ENCODE results near the gene USP33. TPM values are rescaled to one million over a fixed set of nuclear protein-coding genes. Genes with fewer than 3 reads are reported as not detected.
A peak's percentile ranks its signal among the peaks of the same experiment; 100 is the strongest.
"Not testable (repeated sequence)": the region's sequence is repeated elsewhere in the genome, so short reads cannot be mapped to it uniquely, and the experiment has no call there.

The USP33 gene
- polyA plus RNA-seq, 3 donors: 33.5 to 43.8 (median 34.9) TPM

- intact Hi-C loops (cut with micrococcal nuclease): loop anchor here in 1 of 2 donors (10.0 kb wide), 1 partner anchor 71 kb away; the partner anchor contains the start of gene ZZZ3
- H3K27ac Mint-ChIP-seq: peak overlapping the region in 5 of 7 donors; percentile 9 to 83 (median 49)
- H3K9me3 Mint-ChIP-seq: peaks cover 0 to 2% (median 0%) of the 10 kb centered on the region in 7 donors
- DNase-seq: no peak
- no peak overlapping the region for H3K4me3 ChIP-seq (replicated peaks in 1 of 3; ENCODE audit: low read depth in 2 of 3, low read length in 3 of 3)
- peaks cover 0 to 5% of the 10 kb centered on the region in 2 donors for H3K36me3 Mint-ChIP-seq
- H4K20me1 ChIP-seq (ENCODE audit: insufficient read depth, low read length): peaks cover 76% of the 10 kb centered on the region
- no peaks in the 10 kb centered on the region for H3K9me3 ChIP-seq (replicated peaks in 1 of 2; ENCODE audit: control insufficient read depth in 1 of 2, insufficient read depth in 1 of 2, low read length in 2 of 2)
- H3K4me1 ChIP-seq (ENCODE audit: control insufficient read depth in 1 of 2, insufficient read depth in 2 of 2, low read length in 2 of 2): peaks cover 15 to 27% of the 10 kb centered on the region in 2 donors
- H3K4me2 ChIP-seq (replicated peaks; ENCODE audit: extremely low read depth, low read length, poor library complexity, severe bottlenecking): no peak overlapping the region
- no peaks in the 10 kb centered on the region for H3K27me3 ChIP-seq (ENCODE audit: control insufficient read depth in 2 of 2, insufficient read depth in 2 of 2, low read length in 2 of 2)
- no peaks in the 10 kb centered on the region for H3K36me3 ChIP-seq (replicated peaks in 1 of 2; ENCODE audit: control insufficient read depth in 1 of 2, insufficient read depth in 2 of 2, low read length in 2 of 2)
- no peak overlapping the region for H3K4me3 Mint-ChIP-seq
- no peak overlapping the region for H3K9ac ChIP-seq (ENCODE audit: insufficient read depth, low read length, poor library complexity, severe bottlenecking)
- H3K4me1 Mint-ChIP-seq: peaks cover 47% of the 10 kb centered on the region
- TF ChIP-seq CTCF (IDR thresholded peaks at IDR 0.05): no peak
- WGBS (ENCODE audit: insufficient coverage): 60% methylated on average over 1 of the region's 1 CpG
- H3K27me3 Mint-ChIP-seq (ENCODE audit: low read depth in 3 of 3): no peaks in the 10 kb centered on the region
- H3K79me2 ChIP-seq (ENCODE audit: insufficient read depth, low read length): peaks cover 88% of the 10 kb centered on the region
- no peak overlapping the region for H2AFZ ChIP-seq (ENCODE audit: insufficient read depth, low read depth, low read length, poor library complexity, severe bottlenecking)
- peak overlapping the region in 1 of 2 donors; percentile 28 for H3K27ac ChIP-seq (ENCODE audit: low read depth in 1 of 2, low read length in 2 of 2)
These were observed 3.4 kb downstream of the USP33 start for GRCh38 chr1:77756052-77756754.

GRCh38 chr1:77749489-77749888 is 10.2 kb downstream of the USP33 start:
- Histone ChIP-seq H4K20me1 (ENCODE audit: insufficient read depth, low read length) (peaks cover 86% of the 10 kb centered on the region), H3K79me2 (ENCODE audit: insufficient read depth, low read length) (peaks cover 90% of the 10 kb centered on the region), H3K4me1 (ENCODE audit: control insufficient read depth in 1 of 2, insufficient read depth in 2 of 2, low read length in 2 of 2) (peaks cover 0 to 11% of the 10 kb centered on the region in 2 donors)
- H2AFZ ChIP-seq (ENCODE audit: insufficient read depth, low read depth, low read length, poor library complexity, severe bottlenecking); H3K9me3 ChIP-seq (replicated peaks in 1 of 2; ENCODE audit: control insufficient read depth in 1 of 2, insufficient read depth in 1 of 2, low read length in 2 of 2); H3K27me3 ChIP-seq (ENCODE audit: control insufficient read depth in 2 of 2, insufficient read depth in 2 of 2, low read length in 2 of 2); H3K9me3 Mint-ChIP-seq; H3K4me2 ChIP-seq (replicated peaks; ENCODE audit: extremely low read depth, low read length, poor library complexity, severe bottlenecking); H3K27me3 Mint-ChIP-seq (ENCODE audit: low read depth in 3 of 3); DNase-seq; H3K9ac ChIP-seq (ENCODE audit: insufficient read depth, low read length, poor library complexity, severe bottlenecking); H3K4me3 ChIP-seq (replicated peaks in 1 of 3; ENCODE audit: low read depth in 2 of 3, low read length in 3 of 3); H3K36me3 ChIP-seq (replicated peaks in 1 of 2; ENCODE audit: control insufficient read depth in 1 of 2, insufficient read depth in 2 of 2, low read length in 2 of 2); H3K4me3 Mint-ChIP-seq; intact Hi-C loops (cut with micrococcal nuclease); H3K27ac ChIP-seq (ENCODE audit: low read depth in 1 of 2, low read length in 2 of 2); H3K27ac Mint-ChIP-seq: not testable (repeated sequence)
- Mint-ChIP-seq H3K4me1 (peaks cover 29% of the 10 kb centered on the region), H3K36me3 (peaks cover 7 to 14% of the 10 kb centered on the region in 2 donors)
- no CpG with 5 or more reads among the region's 4 CpGs for whole genome bisulfite sequencing (ENCODE audit: insufficient coverage)

Data from CD14-positive monocyte (primary cell).